ENCODE results near the gene ANKS1B. TPM values are rescaled to one million over a fixed set of nuclear protein-coding genes. Genes with fewer than 3 reads are reported as not detected.

Gene ANKS1B
- total and polyA plus RNA-seq, 2 of the 4 experiments (the other 2 are of a cell fraction): 0.17 to 0.18 TPM

GRCh38 chr12:99746538-99746937 lies 238.2 kb downstream of the ANKS1B start:
- H3K23ac ChIP-seq (ENCODE audit: low read depth, low read length): no peak overlapping the region
- no peaks in the 10 kb centered on the region for H3K36me3 ChIP-seq (ENCODE audit: control insufficient read depth, insufficient read depth, low read length)
- no peak overlapping the region for H3K18ac ChIP-seq (ENCODE audit: low read depth, low read length)
- H2AFZ ChIP-seq (replicated peaks; ENCODE audit: low read length, poor library complexity): no peak overlapping the region
- no TSS peak for BruUV-seq (replicated peaks)
- H2BK15ac ChIP-seq (ENCODE audit: low read depth, low read length): no peak overlapping the region
- H3K9ac ChIP-seq (ENCODE audit: low read depth, low read length): no peak overlapping the region
- H2BK5ac ChIP-seq (ENCODE audit: low read depth, low read length, poor library complexity, severe bottlenecking): no peak overlapping the region
- TF ChIP-seq SMC3 (IDR thresholded peaks at IDR 0.05; ENCODE audit: low read depth, low read length) (no peak), CEBPB (IDR thresholded peaks at IDR 0.05; ENCODE audit: low read depth, low read length) (no peak), ELK1 (IDR thresholded peaks at IDR 0.05; ENCODE audit: borderline replicate concordance, low read depth, low read length) (no peak)
- no peak overlapping the region for H2AK9ac ChIP-seq (replicated peaks; ENCODE audit: low read depth, low read length, poor library complexity)
- H4K91ac ChIP-seq (ENCODE audit: insufficient read depth, low read depth, low read length): no peak overlapping the region
- POLR2A ChIA-PET (ENCODE audit: unreplicated experiment): no interaction called here
- intact Hi-C loops (cut with micrococcal nuclease): no loop called here
- H4K5ac ChIP-seq (ENCODE audit: low read depth, low read length): no peak overlapping the region
- H4K20me1 ChIP-seq (ENCODE audit: insufficient read depth, low read length): no peaks in the 10 kb centered on the region
- no peak overlapping the region for H3K14ac ChIP-seq (replicated peaks; ENCODE audit: low read depth, low read length)
- H3K27ac ChIP-seq (ENCODE audit: insufficient read depth, low read length): no peak overlapping the region
- H3K4ac ChIP-seq (ENCODE audit: low read depth, low read length): no peak overlapping the region
- no peak for DNase-seq
- no peaks in the 10 kb centered on the region for H3K79me1 ChIP-seq (ENCODE audit: low read depth in 1 of 2, low read length in 2 of 2)
- H3K4me3 ChIP-seq (ENCODE audit: insufficient read depth, low read depth, low read length): no peak overlapping the region
- H2BK20ac ChIP-seq (ENCODE audit: low read depth, low read length): no peak overlapping the region
- H3K56ac ChIP-seq (ENCODE audit: extremely low read depth, insufficient read depth, low read length): no peak overlapping the region
- no peaks in the 10 kb centered on the region for H3K9me1 ChIP-seq (ENCODE audit: insufficient read depth, low read length)
- H4K8ac ChIP-seq (ENCODE audit: low read depth in 2 of 2, low read length in 2 of 2): no peak overlapping the region
- H3K27me3 ChIP-seq (ENCODE audit: control insufficient read depth, insufficient read depth, low read length): no peaks in the 10 kb centered on the region
- dilution Hi-C loops (cut with HindIII; ENCODE audit: low sequenced_read_pairs, unreplicated experiment): no loop called here
- H2AK5ac ChIP-seq (ENCODE audit: low read depth, low read length): no peak overlapping the region
- H3K4me1 ChIP-seq (ENCODE audit: control insufficient read depth, insufficient read depth, low read length): no peaks in the 10 kb centered on the region
- no peak overlapping the region for H3K4me2 ChIP-seq (ENCODE audit: low read depth, low read length)
- H2BK120ac ChIP-seq (ENCODE audit: low read depth, low read length): no peak overlapping the region
- H3K9me3 ChIP-seq (ENCODE audit: control insufficient read depth, insufficient read depth, low read length): no peaks in the 10 kb centered on the region
- in situ Hi-C loops (cut with MboI; ENCODE audit: low sequenced_read_pairs): no loop called here
- CTCF ChIA-PET: no interaction called here
- ATAC-seq (ENCODE audit: low read depth): no peak

Measured in IMR-90 (cell line).